ENCODE data around the gene HOXD12.

Gene HOXD12

DNA sequence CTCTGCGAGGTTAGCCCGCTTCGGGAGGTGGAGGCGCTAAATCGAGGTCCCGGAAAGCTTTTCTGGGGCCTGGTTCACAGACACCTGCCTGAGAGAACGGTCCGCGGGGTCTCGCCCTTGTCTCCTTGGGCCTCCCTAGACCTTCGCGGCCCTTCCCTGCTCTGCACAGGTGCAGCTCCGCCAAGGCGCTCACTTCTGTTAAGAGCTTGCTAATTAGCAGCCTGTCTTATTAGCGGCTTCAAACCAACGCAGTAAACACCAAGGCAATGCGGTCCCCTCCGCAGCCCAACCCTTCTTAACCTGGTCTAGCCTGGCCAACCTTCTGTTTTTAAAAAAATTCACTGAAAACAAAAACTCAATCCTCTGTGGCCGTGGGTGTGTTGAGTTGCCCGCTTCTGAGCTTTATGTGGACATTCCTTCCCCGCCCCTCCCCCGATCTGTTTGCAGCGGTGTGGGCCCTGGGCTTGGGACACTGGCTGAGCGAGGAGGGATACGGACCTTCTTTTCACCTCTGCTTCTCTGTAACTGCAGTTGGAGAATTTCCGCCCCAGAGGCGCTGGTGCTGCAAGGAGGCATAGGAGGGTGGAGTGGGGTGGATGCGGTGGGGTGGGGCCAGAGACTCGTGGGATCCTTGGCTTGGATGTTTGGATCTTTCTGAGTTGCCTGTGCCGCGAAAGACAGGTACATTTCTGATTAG, 48.4 kb downstream of the HOXD12 start:
- no peak for DNase-seq (ENCODE audit: low spot score)

DNA sequence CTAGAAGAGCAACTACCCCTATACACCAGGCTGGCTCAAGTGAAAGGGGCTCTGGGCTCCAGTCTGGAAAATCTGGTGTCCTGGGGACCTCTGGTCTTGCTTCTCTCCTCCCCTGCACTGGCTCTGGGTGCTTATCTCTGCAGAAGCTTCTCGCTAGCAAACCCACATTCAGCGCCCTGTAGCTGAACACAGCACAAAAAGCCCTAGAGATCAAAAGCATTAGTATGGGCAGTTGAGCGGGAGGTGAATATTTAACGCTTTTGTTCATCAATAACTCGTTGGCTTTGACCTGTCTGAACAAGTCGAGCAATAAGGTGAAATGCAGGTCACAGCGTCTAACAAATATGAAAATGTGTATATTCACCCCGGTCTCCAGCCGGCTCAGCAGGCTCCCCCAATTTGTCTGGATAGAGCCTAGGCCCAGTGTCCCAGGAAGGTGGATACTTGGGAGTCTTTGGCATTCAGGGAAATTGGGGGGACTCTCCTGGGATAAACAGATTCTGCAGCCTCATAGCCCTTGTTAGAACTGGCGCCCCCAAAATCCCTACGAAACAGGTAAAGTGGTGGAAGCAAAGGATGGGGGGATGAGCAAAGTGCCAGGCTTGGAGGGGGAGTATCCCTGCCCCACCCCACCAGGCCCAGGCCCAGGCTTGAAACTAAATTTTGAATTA, 49.3 kb downstream of the HOXD12 start:
- no peak for DNase-seq (ENCODE audit: low spot score)

DNA sequence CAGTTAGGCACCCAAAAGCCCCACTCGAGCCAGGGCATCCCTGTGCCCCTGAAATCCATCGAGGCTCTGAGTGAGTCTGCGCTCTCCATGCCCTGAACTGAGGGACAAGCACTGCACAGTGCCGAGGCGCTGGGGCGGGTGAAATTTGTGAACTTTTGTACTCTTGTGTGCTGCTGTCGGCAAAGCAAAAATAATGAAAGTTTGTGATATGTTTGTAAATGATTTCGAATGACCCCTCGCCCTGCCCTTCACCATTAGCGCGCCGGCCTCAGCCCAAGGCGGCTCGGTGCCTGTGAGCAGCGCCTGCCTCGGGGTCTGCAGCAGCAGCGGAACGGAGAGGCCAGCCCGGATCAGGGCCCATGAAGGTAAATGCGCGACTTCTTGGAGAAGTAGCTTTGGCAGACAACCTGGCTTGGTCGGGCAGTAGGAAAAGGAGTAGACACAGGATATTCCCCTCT, 49.9 kb downstream of the HOXD12 start:
- DNase-seq (ENCODE audit: low spot score), result no peak

DNA sequence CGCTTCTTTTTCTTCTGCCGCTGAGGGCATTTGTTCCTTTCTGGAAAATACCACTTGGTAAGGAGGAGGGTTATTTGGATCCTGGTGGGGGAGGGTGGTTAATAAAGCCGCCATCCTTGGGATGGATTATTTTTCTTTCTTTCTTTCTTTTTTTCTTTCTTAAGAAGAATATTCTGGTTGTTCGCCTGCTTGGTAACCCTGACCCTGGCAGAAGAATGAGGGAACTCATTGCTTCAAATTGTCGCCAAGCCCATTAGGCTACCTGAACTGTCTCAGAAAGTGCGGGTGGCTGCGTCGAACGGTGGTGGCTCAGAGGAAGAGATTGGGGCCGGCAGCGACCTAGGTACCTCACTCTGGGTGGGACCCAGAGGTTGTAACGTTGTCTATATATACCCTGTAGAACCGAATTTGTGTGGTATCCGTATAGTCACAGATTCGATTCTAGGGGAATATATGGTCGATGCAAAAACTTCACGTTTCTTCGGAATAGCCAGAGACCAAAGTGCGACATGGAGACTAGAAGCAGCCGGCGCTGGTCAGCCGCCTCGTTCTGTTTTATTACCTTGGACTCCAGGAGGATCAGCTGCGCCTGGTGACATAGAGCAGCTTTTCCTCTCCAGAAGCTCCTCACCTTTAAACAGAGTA, 50.5 kb downstream of the HOXD12 start:
- no peak for DNase-seq (ENCODE audit: low spot score)

DNA sequence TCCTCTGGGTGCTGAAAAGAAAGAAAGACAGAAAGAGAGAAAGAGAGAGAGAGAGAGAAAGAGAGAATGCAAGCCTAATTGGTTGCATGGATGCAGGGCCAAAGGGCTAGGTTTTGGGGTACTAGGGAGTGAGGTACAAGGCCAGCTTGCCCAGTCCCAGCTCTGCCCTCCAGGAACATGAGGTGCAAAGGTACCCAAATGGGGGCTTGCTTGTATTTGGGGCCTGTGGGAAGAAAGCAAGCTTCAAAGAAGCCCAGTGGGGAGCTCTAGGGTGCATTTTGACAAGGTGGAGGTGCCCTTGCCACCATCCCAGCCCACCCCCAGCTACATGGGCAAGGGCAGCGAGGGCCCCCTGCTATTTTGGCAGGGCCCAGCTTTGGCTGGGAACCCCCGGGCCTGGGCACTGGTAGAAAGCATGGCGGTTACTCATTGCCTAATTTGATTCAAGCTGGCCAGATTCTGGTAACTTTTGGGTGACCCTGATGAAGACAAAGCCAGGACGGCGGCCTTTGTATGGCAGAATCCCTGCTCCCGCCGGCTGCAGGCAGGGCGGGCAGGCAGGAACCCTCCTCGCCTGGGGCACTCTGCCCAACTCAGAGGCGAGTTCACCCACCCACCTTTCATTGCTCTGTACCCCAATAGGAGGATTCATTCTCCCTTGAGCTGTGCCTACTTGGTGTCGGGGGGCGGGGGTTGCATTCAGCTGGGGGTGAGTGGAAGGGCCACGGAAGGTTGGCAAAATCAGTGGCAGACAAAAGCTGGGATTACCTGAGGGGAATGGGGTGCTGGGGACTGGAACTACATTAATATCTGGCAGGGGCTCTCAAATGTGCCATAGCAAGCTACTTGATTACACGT, 51.2 kb downstream of the HOXD12 start:
- no peak for DNase-seq (ENCODE audit: low spot score)

DNA sequence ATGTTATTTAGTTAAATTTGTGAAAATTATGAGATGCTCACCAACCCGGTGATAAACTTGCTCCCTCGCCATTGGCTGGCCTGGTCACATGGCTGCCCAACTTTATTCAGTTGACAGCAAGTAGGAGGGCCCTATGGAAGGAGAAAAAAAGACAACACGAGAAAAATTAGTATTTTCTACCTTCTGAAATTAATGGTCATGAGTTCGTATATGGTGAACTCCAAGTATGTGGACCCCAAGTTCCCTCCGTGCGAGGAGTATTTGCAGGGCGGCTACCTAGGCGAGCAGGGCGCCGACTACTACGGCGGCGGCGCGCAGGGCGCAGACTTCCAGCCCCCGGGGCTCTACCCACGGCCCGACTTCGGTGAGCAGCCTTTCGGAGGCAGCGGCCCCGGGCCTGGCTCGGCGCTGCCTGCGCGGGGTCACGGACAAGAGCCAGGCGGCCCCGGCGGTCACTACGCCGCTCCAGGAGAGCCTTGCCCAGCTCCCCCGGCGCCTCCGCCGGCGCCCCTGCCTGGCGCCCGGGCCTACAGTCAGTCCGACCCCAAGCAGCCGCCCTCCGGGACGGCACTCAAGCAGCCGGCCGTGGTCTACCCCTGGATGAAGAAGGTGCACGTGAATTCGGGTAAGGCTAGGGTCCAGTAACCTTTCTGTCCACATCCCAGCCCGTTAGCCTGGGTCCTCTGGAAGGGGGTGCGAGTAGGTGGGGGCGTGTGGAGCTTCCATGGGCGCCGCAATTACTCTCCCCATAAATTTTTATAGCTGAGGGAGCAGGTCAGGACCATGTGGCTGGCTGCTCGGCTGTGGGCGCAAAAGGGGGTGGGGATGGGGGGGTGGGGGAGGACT, 52.1 kb downstream of the HOXD12 start, which contains the start of gene HOXD4:
Gene HOXD4, plus strand, starts transcription at position 109 of the 846 bp plus-strand sequence. Its CDS starts 84 bp downstream, at position 193.
- DNase-seq (ENCODE audit: low spot score), result no peak

All from LoVo (cell line).